HG02571 (cell line): Measurements from ENCODE around the gene ACAA2.
"Not testable (repeated sequence)": the region's sequence is repeated elsewhere in the genome, so short reads cannot be mapped to it uniquely, and the experiment has no call there.

ENCODE experiments used
- ATAC-seq: cut with Tn5 transposase; IDR thresholded peaks from one replicate; pipeline ENCODE4 v1.9.1; 2021; ENCODE audit warnings: mild to moderate bottlenecking, moderate library complexity; ENCODE audit not compliant: unreplicated experiment

The ACAA2 gene

GRCh38 chr18:49845629-49846360 lies 32.5 kb upstream of the ACAA2 start:
- no peak for ATAC-seq

GRCh38 chr18:49844903-49845302 lies 31.6 kb upstream of the ACAA2 start:
- ATAC-seq: no peak

GRCh38 chr18:49843778-49844625 lies 30.7 kb upstream of the ACAA2 start:
- ATAC-seq: no peak

- ATAC-seq: no peak
These were observed 29.8 kb upstream of the ACAA2 start for GRCh38 chr18:49843131-49843530.

- no peak for ATAC-seq
These were observed 29.3 kb upstream of the ACAA2 start for GRCh38 chr18:49842656-49843055.

- ATAC-seq: no peak
These were observed 28.2 kb upstream of the ACAA2 start for GRCh38 chr18:49841236-49842217.

GRCh38 chr18:49839012-49839411 lies 25.7 kb upstream of the ACAA2 start:
- ATAC-seq: no peak

- ATAC-seq: no peak
These were observed 25.0 kb upstream of the ACAA2 start for GRCh38 chr18:49838381-49838780.

GRCh38 chr18:49837889-49838288 lies 24.6 kb upstream of the ACAA2 start:
- no peak for ATAC-seq

- not testable (repeated sequence) for ATAC-seq
These were observed 24.0 kb upstream of the ACAA2 start for GRCh38 chr18:49837316-49837835.

GRCh38 chr18:49835405-49835804 lies 22.1 kb upstream of the ACAA2 start:
- ATAC-seq: no peak

- ATAC-seq: no peak
These were observed 20.9 kb upstream of the ACAA2 start for GRCh38 chr18:49834258-49834657.

- no peak for ATAC-seq
These were observed 20.5 kb upstream of the ACAA2 start for GRCh38 chr18:49833814-49834213.

GRCh38 chr18:49832221-49832647 lies 18.9 kb upstream of the ACAA2 start:
- no peak for ATAC-seq

GRCh38 chr18:49827996-49828395 lies 14.7 kb upstream of the ACAA2 start:
- ATAC-seq: no peak

- ATAC-seq: no peak
These were observed 6.7 kb upstream of the ACAA2 start for GRCh38 chr18:49819823-49820671.

- ATAC-seq: no peak
These were observed 5.8 kb upstream of the ACAA2 start for GRCh38 chr18:49819071-49819662.

GRCh38 chr18:49817947-49818346 lies 4.6 kb upstream of the ACAA2 start:
- no peak for ATAC-seq

- no peak for ATAC-seq
These were observed 2.6 kb upstream of the ACAA2 start for GRCh38 chr18:49815927-49816326.

GRCh38 chr18:49814147-49814499 lies 790 bp upstream of the ACAA2 start:
- peak; percentile 17 for ATAC-seq
